Measurements from ENCODE around the gene PNRC1. TPM values are rescaled to one million over a fixed set of nuclear protein-coding genes. Genes with fewer than 3 reads are reported as not detected.
A peak's percentile ranks its signal among the peaks of the same experiment; 100 is the strongest.
"Not testable (repeated sequence)": the region's sequence is repeated elsewhere in the genome, so short reads cannot be mapped to it uniquely, and the experiment has no call there.

The PNRC1 gene
- total and polyA plus RNA-seq, 7 donors, result 74.3 to 552 (median 285) TPM

DNA sequence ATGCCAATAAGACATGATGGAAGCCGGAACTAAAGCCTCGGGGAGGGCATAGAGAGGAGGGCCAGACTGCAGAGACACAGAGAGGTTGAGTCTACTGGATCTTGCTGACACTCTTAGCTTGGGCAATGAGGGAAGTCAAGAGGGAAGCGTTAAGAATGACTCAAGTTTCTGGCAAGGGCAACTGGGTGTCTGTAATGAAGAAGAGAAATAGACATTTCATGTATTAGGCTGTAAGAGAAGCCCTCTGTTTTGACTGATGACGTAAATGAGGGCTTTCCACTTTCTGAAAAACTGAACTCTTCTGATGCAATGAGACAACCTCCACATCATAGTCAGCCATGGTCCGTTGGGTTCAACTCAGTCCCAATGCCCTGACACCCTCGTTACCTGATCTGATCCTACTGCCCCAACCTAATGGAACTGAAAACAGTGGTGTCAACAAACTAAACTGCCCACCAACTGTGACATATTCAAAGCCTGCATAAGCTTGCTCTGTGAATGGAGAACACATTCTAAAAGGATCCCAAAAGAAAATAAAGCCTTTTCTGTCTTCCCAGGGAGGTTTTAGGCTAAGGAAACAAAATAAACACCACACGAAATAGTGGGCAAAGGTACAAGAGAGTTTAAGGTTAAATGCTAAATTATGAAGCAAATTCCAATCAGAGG is 45.8 kb upstream of the PNRC1 start:
- intact Hi-C loops (cut with DNase I), result loop anchor here (1.0 to 10.0 kb wide), 3 partner anchors 45 to 110 kb away; partner anchors contain the start of gene PM20D2 (in 1 of the 2)
- Histone ChIP-seq H3K27ac (peak overlapping the region; percentile 93), H3K27me3 (ENCODE audit: insufficient read depth in 3 of 3, low read length in 2 of 3) (no peaks in the 10 kb centered on the region), H3K4me3 (peak overlapping the region; percentile 40), H3K36me3 (ENCODE audit: insufficient read depth in 1 of 2, low read depth in 1 of 2) (no peaks in the 10 kb centered on the region), H3K9me3 (peaks cover 9% of the 10 kb centered on the region), H3K4me1 (peaks cover 43% of the 10 kb centered on the region)
- 52 to 66% (median 55%) methylated on average over 7 of the region's 7 CpGs for WGBS, 3 donors
- ATAC-seq (peak; percentile 50 to 60 (median 57)), DNase-seq (no peak)
- TF ChIP-seq, protein P1, sequence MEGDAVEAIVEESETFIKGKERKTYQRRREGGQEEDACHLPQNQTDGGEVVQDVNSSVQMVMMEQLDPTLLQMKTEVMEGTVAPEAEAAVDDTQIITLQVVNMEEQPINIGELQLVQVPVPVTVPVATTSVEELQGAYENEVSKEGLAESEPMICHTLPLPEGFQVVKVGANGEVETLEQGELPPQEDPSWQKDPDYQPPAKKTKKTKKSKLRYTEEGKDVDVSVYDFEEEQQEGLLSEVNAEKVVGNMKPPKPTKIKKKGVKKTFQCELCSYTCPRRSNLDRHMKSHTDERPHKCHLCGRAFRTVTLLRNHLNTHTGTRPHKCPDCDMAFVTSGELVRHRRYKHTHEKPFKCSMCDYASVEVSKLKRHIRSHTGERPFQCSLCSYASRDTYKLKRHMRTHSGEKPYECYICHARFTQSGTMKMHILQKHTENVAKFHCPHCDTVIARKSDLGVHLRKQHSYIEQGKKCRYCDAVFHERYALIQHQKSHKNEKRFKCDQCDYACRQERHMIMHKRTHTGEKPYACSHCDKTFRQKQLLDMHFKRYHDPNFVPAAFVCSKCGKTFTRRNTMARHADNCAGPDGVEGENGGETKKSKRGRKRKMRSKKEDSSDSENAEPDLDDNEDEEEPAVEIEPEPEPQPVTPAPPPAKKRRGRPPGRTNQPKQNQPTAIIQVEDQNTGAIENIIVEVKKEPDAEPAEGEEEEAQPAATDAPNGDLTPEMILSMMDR (IDR thresholded peaks at IDR 0.05), result no peak

- DNase-seq, result peak; percentile 92 to 96
- Histone ChIP-seq H3K9me3 (peaks cover 9% of the 10 kb centered on the region), H3K4me1 (peaks cover 43% of the 10 kb centered on the region), H3K36me3 (ENCODE audit: insufficient read depth in 1 of 2, low read depth in 1 of 2) (no peaks in the 10 kb centered on the region), H3K4me3 (peak overlapping the region; percentile 40), H3K27ac (peak overlapping the region; percentile 93), H3K27me3 (ENCODE audit: insufficient read depth in 3 of 3, low read length in 2 of 3) (no peaks in the 10 kb centered on the region)
- intact Hi-C loops (cut with DNase I), result loop anchor here (1.0 to 10.0 kb wide), 3 partner anchors 44 to 109 kb away; partner anchors contain the start of gene PM20D2 (in 1 of the 2)
- ATAC-seq, result peak; percentile 80 to 87 (median 84)
- TF ChIP-seq, protein P1 (IDR thresholded peaks at IDR 0.05), result no peak
- WGBS, 3 donors, result 12 to 17% (median 14%) methylated on average over 14 of the region's 14 CpGs
Observed at GRCh38 chr6:89035252-89036101, 45.1 kb upstream of the PNRC1 start.

- Histone ChIP-seq H3K4me3 (peak overlapping the region; percentile 38), H3K36me3 (ENCODE audit: insufficient read depth in 1 of 2, low read depth in 1 of 2) (no peaks in the 10 kb centered on the region), H3K9me3 (peaks cover 9% of the 10 kb centered on the region), H3K27me3 (ENCODE audit: insufficient read depth in 3 of 3, low read length in 2 of 3) (no peaks in the 10 kb centered on the region), H3K27ac (peak overlapping the region; percentile 93), H3K4me1 (peaks cover 43% of the 10 kb centered on the region)
- ATAC-seq (peak; percentile 40 to 58 (median 47)), DNase-seq (peak; percentile 30 to 73)
- TF ChIP-seq, protein P1 (IDR thresholded peaks at IDR 0.05), result no peak
- 52 to 57% (median 53%) methylated on average over 5 of the region's 5 CpGs for WGBS, 3 donors
- intact Hi-C loops (cut with DNase I), result loop anchor here in 1 of 2 donors (10.0 kb wide), 1 partner anchor 107 kb away; the partner anchor contains the start of gene PM20D2
Observed at GRCh38 chr6:89037141-89037900, 43.2 kb upstream of the PNRC1 start.

GRCh38 chr6:89037901-89038293 is 42.7 kb upstream of the PNRC1 start:
- intact Hi-C loops (cut with DNase I), result loop anchor here in 1 of 2 donors (10.0 kb wide), 1 partner anchor 107 kb away; the partner anchor contains the start of gene PM20D2

More at GRCh38 chr6:89037901-89038293, 42.7 kb upstream of the PNRC1 start:
- Histone ChIP-seq H3K27ac (peak overlapping the region; percentile 93), H3K4me1 (peaks cover 40% of the 10 kb centered on the region)
- not testable (repeated sequence) for H3K27me3 ChIP-seq (ENCODE audit: insufficient read depth in 3 of 3, low read length in 2 of 3); H3K4me3 ChIP-seq; ATAC-seq; DNase-seq; H3K36me3 ChIP-seq (ENCODE audit: insufficient read depth in 1 of 2, low read depth in 1 of 2); H3K9me3 ChIP-seq
